ENCODE data around the gene TK2.
A peak's percentile ranks its signal among the peaks of the same experiment; 100 is the strongest.

The TK2 gene

GRCh38 chr16:66479661-66480264, 70.2 kb downstream of the TK2 start:
- no peaks in the 10 kb centered on the region for H3K9me3 ChIP-seq (ENCODE audit: severe bottlenecking)
- no peaks in the 10 kb centered on the region for H3K36me3 ChIP-seq
- no peak overlapping the region for H3K27ac ChIP-seq
- no peak overlapping the region for H3K4me3 ChIP-seq (ENCODE audit: low read depth, low read length)
- TF ChIP-seq, protein P1, sequence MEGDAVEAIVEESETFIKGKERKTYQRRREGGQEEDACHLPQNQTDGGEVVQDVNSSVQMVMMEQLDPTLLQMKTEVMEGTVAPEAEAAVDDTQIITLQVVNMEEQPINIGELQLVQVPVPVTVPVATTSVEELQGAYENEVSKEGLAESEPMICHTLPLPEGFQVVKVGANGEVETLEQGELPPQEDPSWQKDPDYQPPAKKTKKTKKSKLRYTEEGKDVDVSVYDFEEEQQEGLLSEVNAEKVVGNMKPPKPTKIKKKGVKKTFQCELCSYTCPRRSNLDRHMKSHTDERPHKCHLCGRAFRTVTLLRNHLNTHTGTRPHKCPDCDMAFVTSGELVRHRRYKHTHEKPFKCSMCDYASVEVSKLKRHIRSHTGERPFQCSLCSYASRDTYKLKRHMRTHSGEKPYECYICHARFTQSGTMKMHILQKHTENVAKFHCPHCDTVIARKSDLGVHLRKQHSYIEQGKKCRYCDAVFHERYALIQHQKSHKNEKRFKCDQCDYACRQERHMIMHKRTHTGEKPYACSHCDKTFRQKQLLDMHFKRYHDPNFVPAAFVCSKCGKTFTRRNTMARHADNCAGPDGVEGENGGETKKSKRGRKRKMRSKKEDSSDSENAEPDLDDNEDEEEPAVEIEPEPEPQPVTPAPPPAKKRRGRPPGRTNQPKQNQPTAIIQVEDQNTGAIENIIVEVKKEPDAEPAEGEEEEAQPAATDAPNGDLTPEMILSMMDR (IDR thresholded peaks at IDR 0.05; ENCODE audit: low read depth, low read length): no peak
- no peak for DNase-seq
- no peaks in the 10 kb centered on the region for H3K27me3 ChIP-seq (ENCODE audit: insufficient read depth, low read depth, severe bottlenecking)

- DNase-seq: peak; percentile 75
- H3K9me3 ChIP-seq (ENCODE audit: severe bottlenecking): no peaks in the 10 kb centered on the region
- TF ChIP-seq, protein P1 (IDR thresholded peaks at IDR 0.05; ENCODE audit: low read depth, low read length): peak; percentile 95
- no peak overlapping the region for H3K4me3 ChIP-seq (ENCODE audit: low read depth, low read length)
- H3K27ac ChIP-seq: no peak overlapping the region
- no peaks in the 10 kb centered on the region for H3K36me3 ChIP-seq
- H3K27me3 ChIP-seq (ENCODE audit: insufficient read depth, low read depth, severe bottlenecking): no peaks in the 10 kb centered on the region
These were observed 71.0 kb downstream of the TK2 start for GRCh38 chr16:66478733-66479511.

GRCh38 chr16:66477028-66477515, 72.8 kb downstream of the TK2 start:
- no peak for DNase-seq
- Histone ChIP-seq H3K27me3 (ENCODE audit: insufficient read depth, low read depth, severe bottlenecking) (no peaks in the 10 kb centered on the region), H3K27ac (no peak overlapping the region), H3K36me3 (no peaks in the 10 kb centered on the region), H3K9me3 (ENCODE audit: severe bottlenecking) (no peaks in the 10 kb centered on the region), H3K4me3 (ENCODE audit: low read depth, low read length) (no peak overlapping the region)
- TF ChIP-seq, protein P1 (IDR thresholded peaks at IDR 0.05; ENCODE audit: low read depth, low read length): no peak

- Histone ChIP-seq H3K9me3 (ENCODE audit: severe bottlenecking) (no peaks in the 10 kb centered on the region), H3K4me3 (ENCODE audit: low read depth, low read length) (no peak overlapping the region), H3K27ac (no peak overlapping the region), H3K27me3 (ENCODE audit: insufficient read depth, low read depth, severe bottlenecking) (no peaks in the 10 kb centered on the region), H3K36me3 (no peaks in the 10 kb centered on the region)
- DNase-seq: peak; percentile 56
- TF ChIP-seq, protein P1 (IDR thresholded peaks at IDR 0.05; ENCODE audit: low read depth, low read length): no peak
These were observed 73.4 kb downstream of the TK2 start for GRCh38 chr16:66476328-66477027.

DNA sequence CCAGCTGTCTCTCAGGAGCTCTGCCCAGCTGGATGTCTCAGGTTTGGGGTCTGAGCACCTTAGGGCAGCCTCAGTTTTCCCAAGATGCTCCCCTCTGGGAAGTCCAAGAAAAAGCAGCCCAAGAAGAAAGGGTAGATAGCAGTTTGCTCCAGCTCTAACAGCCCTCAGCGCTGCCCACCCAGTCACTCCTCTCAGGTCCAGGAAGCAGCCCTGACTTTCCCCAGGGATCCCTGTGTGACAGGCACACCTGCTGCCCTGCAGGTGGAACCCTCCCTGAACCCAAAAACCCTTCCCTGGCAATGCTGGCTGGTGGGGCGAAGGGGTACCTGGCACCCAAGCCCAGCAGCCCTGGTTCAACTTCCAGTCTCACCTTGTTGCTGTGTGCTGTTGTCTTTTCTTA, 74.7 kb downstream of the TK2 start:
- Histone ChIP-seq H3K27ac (no peak overlapping the region), H3K4me3 (ENCODE audit: low read depth, low read length) (no peak overlapping the region), H3K27me3 (ENCODE audit: insufficient read depth, low read depth, severe bottlenecking) (no peaks in the 10 kb centered on the region), H3K36me3 (no peaks in the 10 kb centered on the region), H3K9me3 (ENCODE audit: severe bottlenecking) (no peaks in the 10 kb centered on the region)
- TF ChIP-seq, protein P1 (IDR thresholded peaks at IDR 0.05; ENCODE audit: low read depth, low read length): no peak
- no peak for DNase-seq

Data from WERI-Rb-1 (cell line).